HEK293T (cell line): ENCODE measurements around the gene IRGM.

ENCODE experiments used
- ARNT ChIP-seq: fragments of 450-650 bp; IDR thresholded peaks from 2 replicates; pipeline ENCODE4 v1.6.1; 2017; ENCODE audit warnings: mild to moderate bottlenecking
- BHLHE40 ChIP-seq: fragments of 450-650 bp; IDR thresholded peaks from 2 replicates; pipeline ENCODE4 v1.6.1; 2016; ENCODE audit warnings: mild to moderate bottlenecking, moderate library complexity, borderline replicate concordance
- CTBP1 ChIP-seq: fragments of 450-650 bp; IDR thresholded peaks from 2 replicates; pipeline ENCODE4 v1.6.1; 2016; ENCODE audit warnings: borderline replicate concordance
- ELF4 ChIP-seq: fragments of 450-650 bp; IDR thresholded peaks from 2 replicates; pipeline ENCODE4 v1.6.1; 2017; ENCODE audit warnings: antibody characterized with exemption
- FOXA1 ChIP-seq: fragments of 450-650 bp; IDR thresholded peaks from 2 replicates; pipeline ENCODE4 v1.6.1; 2016; ENCODE audit warnings: mild to moderate bottlenecking
- FOXK2 ChIP-seq: fragments of 450-650 bp; IDR thresholded peaks from 2 replicates; pipeline ENCODE4 v1.6.1; 2016; ENCODE audit warnings: mild to moderate bottlenecking
- FOXM1 ChIP-seq: fragments of 450-650 bp; IDR thresholded peaks from 2 replicates; pipeline ENCODE4 v1.6.1; 2017; ENCODE audit warnings: mild to moderate bottlenecking, borderline replicate concordance
- LEF1 ChIP-seq: fragments of 450-650 bp; IDR thresholded peaks from 2 replicates; pipeline ENCODE4 v1.6.1; 2017; ENCODE audit warnings: mild to moderate bottlenecking, borderline replicate concordance
- NFRKB ChIP-seq: fragments of 450-650 bp; IDR thresholded peaks from 2 replicates; pipeline ENCODE4 v1.6.1; 2016; ENCODE audit warnings: mild to moderate bottlenecking, moderate library complexity
- PKNOX1 ChIP-seq: fragments of 450-650 bp; IDR thresholded peaks from 2 replicates; pipeline ENCODE4 v1.6.1; 2016
- SP1 ChIP-seq: fragments of 450-650 bp; IDR thresholded peaks from 2 replicates; pipeline ENCODE4 v1.6.1; 2017
- TARDBP ChIP-seq: fragments of 450-650 bp; IDR thresholded peaks from 2 replicates; pipeline ENCODE4 v1.6.1; 2016
- ZNF384 ChIP-seq: fragments of 450-650 bp; IDR thresholded peaks from 2 replicates; pipeline ENCODE4 v1.6.1; 2016

GRCh38 chr5:150847334-150847695, 994 bp downstream of the IRGM start:
- TF ChIP-seq FOXA1 (no peak), BHLHE40 (no peak), FOXK2 (no peak), ELF4 (no peak), LEF1 (no peak), ARNT (no peak), SP1 (no peak), ZNF384 (no peak), PKNOX1 (no peak), TARDBP (no peak), FOXM1 (no peak), CTBP1 (no peak), NFRKB (no peak)
